Mesendoderm (in vitro differentiated cells): Measurements from ENCODE around the gene ARHGAP15.

Experiments
- DNase-seq: peaks from one replicate; pipeline ENCODE4 v3.0.0; 2013
- H2AK5ac ChIP-seq: 2 replicates; pipeline ENCODE4 v1.6.1; 2013; ENCODE audit warnings: low read length, inconsistent platforms
- H2BK120ac ChIP-seq: 2 replicates; pipeline ENCODE4 v1.6.1; 2013; ENCODE audit warnings: low read depth, mild to moderate bottlenecking, low read length, moderate library complexity, mixed read lengths
- H2BK15ac ChIP-seq: replicated peaks from 2 replicates; pipeline ENCODE4 v1.6.1; 2013; ENCODE audit warnings: low read depth, mild to moderate bottlenecking, moderate library complexity
- H2BK5ac ChIP-seq: 2 replicates; pipeline ENCODE4 v1.6.1; 2013; ENCODE audit warnings: low read length, inconsistent platforms
- H3K18ac ChIP-seq: 2 replicates; pipeline ENCODE4 v1.6.1; 2013; ENCODE audit warnings: mild to moderate bottlenecking, low read length, mixed read lengths
- H3K23ac ChIP-seq: one replicate; pipeline ENCODE4 v1.6.1; 2013; ENCODE audit warnings: low read length
- H3K27ac ChIP-seq: 2 replicates; pipeline ENCODE4 v1.5.1; 2013; ENCODE audit warnings: low read depth, mild to moderate bottlenecking, inconsistent platforms, low read length, moderate library complexity
- H3K27me3 ChIP-seq: 2 replicates; pipeline ENCODE4 v1.6.1; 2013; ENCODE audit warnings: low read length, control low read depth, mild to moderate bottlenecking, inconsistent platforms; ENCODE audit not compliant: insufficient read depth, poor library complexity
- H3K36me3 ChIP-seq: 2 replicates; pipeline ENCODE4 v1.6.1; 2013; ENCODE audit warnings: low read length, inconsistent platforms; ENCODE audit not compliant: control insufficient read depth, insufficient read depth
- H3K4ac ChIP-seq: one replicate; pipeline ENCODE4 v1.6.1; 2013; ENCODE audit warnings: low read depth, mild to moderate bottlenecking, low read length, moderate library complexity
- H3K4me1 ChIP-seq: 2 replicates; pipeline ENCODE4 v1.6.1; 2013; ENCODE audit warnings: low read depth, low read length, inconsistent platforms; ENCODE audit not compliant: control insufficient read depth
- H3K4me2 ChIP-seq: 2 replicates; pipeline ENCODE4 v1.6.1; 2013; ENCODE audit warnings: low read length
- H3K4me3 ChIP-seq: 2 replicates; pipeline ENCODE4 v1.5.1; 2013; ENCODE audit warnings: mild to moderate bottlenecking, low read length
- H3K56ac ChIP-seq: one replicate; pipeline ENCODE4 v1.6.1; 2013; ENCODE audit warnings: low read length
- H3K79me1 ChIP-seq: 2 replicates; pipeline ENCODE4 v1.6.1; 2013; ENCODE audit warnings: low read length, inconsistent platforms
- H3K79me2 ChIP-seq: 2 replicates; pipeline ENCODE4 v1.6.1; 2013; ENCODE audit warnings: mild to moderate bottlenecking, low read length; ENCODE audit not compliant: control insufficient read depth, insufficient read depth
- H3K9ac ChIP-seq: 2 replicates; pipeline ENCODE4 v1.6.1; 2013; ENCODE audit warnings: low read length, inconsistent platforms
- H4K5ac ChIP-seq: one replicate; pipeline ENCODE4 v1.6.1; 2013; ENCODE audit warnings: low read length
- H4K8ac ChIP-seq: one replicate; pipeline ENCODE4 v1.6.1; 2013; ENCODE audit warnings: low read depth, mild to moderate bottlenecking, control low read depth, low read length, moderate library complexity
- WGBS: extraction: QIAGEN DNeasy Blood & Tissue Kit; methylation state at CpG from one replicate; pipeline ENCODE4 v1.1.7; 2013; ENCODE audit warnings: low lambda C conversion rate, missing lambda C conversion rate; ENCODE audit not compliant: insufficient coverage; ENCODE audit errors: extremely low coverage; 5-methylcytosine and 5-hydroxymethylcytosine counted together

The ARHGAP15 gene

GRCh38 chr2:143476336-143477087 is 347.3 kb downstream of the ARHGAP15 start:
- H3K27me3 ChIP-seq, result no peaks in the 10 kb centered on the region
- no peaks in the 10 kb centered on the region for H3K4me1 ChIP-seq
- no peak overlapping the region for H3K4ac ChIP-seq
- no peak overlapping the region for H3K9ac ChIP-seq
- no peak overlapping the region for H3K23ac ChIP-seq
- no peak overlapping the region for H3K18ac ChIP-seq
- no peak for DNase-seq
- H3K79me1 ChIP-seq, result no peaks in the 10 kb centered on the region
- H4K8ac ChIP-seq, result no peak overlapping the region
- no peak overlapping the region for H3K4me2 ChIP-seq
- H3K4me3 ChIP-seq, result no peak overlapping the region
- H3K36me3 ChIP-seq, result no peaks in the 10 kb centered on the region
- H4K5ac ChIP-seq, result no peak overlapping the region
- no peak overlapping the region for H2BK120ac ChIP-seq
- no peak overlapping the region for H3K27ac ChIP-seq
- no peak overlapping the region for H3K56ac ChIP-seq
- H3K79me2 ChIP-seq, result no peaks in the 10 kb centered on the region
- H2BK15ac ChIP-seq, result no peak overlapping the region
- H2BK5ac ChIP-seq, result no peak overlapping the region
- WGBS, result no CpG with 5 or more reads among the region's 2 CpGs
- H2AK5ac ChIP-seq, result no peak overlapping the region

- Histone ChIP-seq H2BK120ac (no peak overlapping the region), H3K27ac (no peak overlapping the region), H3K9ac (no peak overlapping the region), H3K4ac (no peak overlapping the region), H2BK5ac (no peak overlapping the region), H2BK15ac (no peak overlapping the region), H3K23ac (no peak overlapping the region), H2AK5ac (no peak overlapping the region), H3K79me1 (no peaks in the 10 kb centered on the region), H3K56ac (no peak overlapping the region), H4K8ac (no peak overlapping the region), H3K36me3 (no peaks in the 10 kb centered on the region), H3K4me3 (no peak overlapping the region), H3K4me2 (no peak overlapping the region), H3K18ac (no peak overlapping the region), H3K4me1 (no peaks in the 10 kb centered on the region), H4K5ac (no peak overlapping the region), H3K27me3 (no peaks in the 10 kb centered on the region), H3K79me2 (no peaks in the 10 kb centered on the region)
- no peak for DNase-seq
- WGBS, result no CpG with 5 or more reads among the region's 1 CpG
These were observed 348.7 kb downstream of the ARHGAP15 start for GRCh38 chr2:143477714-143478443.

DNA sequence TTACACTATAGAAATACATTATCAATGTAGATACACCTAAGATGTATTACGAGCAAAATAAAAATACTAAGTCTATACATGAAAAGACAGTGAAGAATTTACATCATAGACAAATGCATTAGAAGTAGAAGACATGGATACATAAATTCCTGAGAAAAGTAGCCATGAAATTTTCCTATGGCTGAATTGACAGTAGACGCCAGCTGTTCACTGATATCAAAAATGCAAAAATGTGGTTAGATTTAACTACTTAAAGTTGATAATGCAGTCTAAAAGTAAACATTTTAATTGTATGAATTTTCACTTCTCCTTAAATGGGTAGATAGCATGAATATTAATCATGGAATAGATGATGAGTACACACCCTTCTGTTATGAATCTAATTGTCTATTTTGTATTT is 350.9 kb downstream of the ARHGAP15 start:
- WGBS, result no CpG with 5 or more reads among the region's 2 CpGs

DNA sequence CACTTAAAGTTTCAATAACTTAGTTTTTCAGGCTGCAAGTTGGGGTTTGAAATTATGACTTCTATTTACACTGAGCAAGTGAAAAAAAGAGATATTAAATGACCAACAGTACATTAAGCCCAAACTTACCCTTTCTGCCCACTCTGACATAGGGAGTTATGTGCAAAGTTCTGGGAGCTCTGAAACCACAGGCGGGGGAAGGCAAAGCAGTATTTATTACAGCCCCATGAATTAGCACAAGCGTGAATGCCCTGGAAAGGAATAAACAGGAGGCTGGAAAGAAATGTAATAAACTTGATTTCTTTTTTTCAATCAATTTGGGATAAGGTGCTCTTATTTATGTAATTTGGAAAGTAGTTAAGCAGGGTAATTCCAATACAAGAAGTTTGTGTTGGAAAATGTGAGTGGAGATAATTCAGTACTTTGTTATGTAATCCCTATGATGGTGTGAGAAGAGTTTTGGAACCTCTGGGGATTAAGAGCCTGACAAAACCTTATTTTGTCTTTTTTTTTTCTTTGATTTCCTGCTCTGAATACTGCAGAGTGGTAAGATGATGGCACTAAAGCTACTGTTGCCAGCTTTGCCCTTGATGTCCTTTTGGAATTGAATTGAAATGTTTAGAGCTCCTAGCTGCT is 351.5 kb downstream of the ARHGAP15 start:
- Histone ChIP-seq H2BK120ac (no peak overlapping the region), H3K9ac (no peak overlapping the region), H2BK15ac (no peak overlapping the region), H3K18ac (no peak overlapping the region), H3K23ac (no peak overlapping the region), H3K4me3 (no peak overlapping the region), H3K79me2 (no peaks in the 10 kb centered on the region), H2AK5ac (no peak overlapping the region), H3K27me3 (no peaks in the 10 kb centered on the region), H4K5ac (no peak overlapping the region), H4K8ac (no peak overlapping the region), H3K27ac (no peak overlapping the region), H3K36me3 (no peaks in the 10 kb centered on the region), H3K56ac (no peak overlapping the region), H3K79me1 (no peaks in the 10 kb centered on the region), H3K4ac (no peak overlapping the region), H3K4me1 (no peaks in the 10 kb centered on the region), H3K4me2 (no peak overlapping the region), H2BK5ac (no peak overlapping the region)
- WGBS, result no CpG with 5 or more reads among the region's 2 CpGs
- DNase-seq, result no peak

More for the DNA sequence above, 350.9 kb downstream of the ARHGAP15 start:
- Histone ChIP-seq H4K5ac (no peak overlapping the region), H3K9ac (no peak overlapping the region), H3K4me2 (no peak overlapping the region), H2BK120ac (no peak overlapping the region), H3K4me1 (no peaks in the 10 kb centered on the region), H3K56ac (no peak overlapping the region), H3K4ac (no peak overlapping the region), H3K27ac (no peak overlapping the region), H3K79me2 (no peaks in the 10 kb centered on the region), H3K18ac (no peak overlapping the region), H3K36me3 (no peaks in the 10 kb centered on the region), H3K27me3 (no peaks in the 10 kb centered on the region), H2BK5ac (no peak overlapping the region), H2AK5ac (no peak overlapping the region), H4K8ac (no peak overlapping the region), H3K23ac (no peak overlapping the region), H3K79me1 (no peaks in the 10 kb centered on the region), H3K4me3 (no peak overlapping the region), H2BK15ac (no peak overlapping the region)
- DNase-seq, result no peak

GRCh38 chr2:143481237-143481623 is 352.0 kb downstream of the ARHGAP15 start:
- no peak overlapping the region for H2BK120ac ChIP-seq
- no peaks in the 10 kb centered on the region for H3K36me3 ChIP-seq
- H4K8ac ChIP-seq, result no peak overlapping the region
- no peak overlapping the region for H3K56ac ChIP-seq
- no peak overlapping the region for H2BK15ac ChIP-seq
- no peak overlapping the region for H3K9ac ChIP-seq
- no peaks in the 10 kb centered on the region for H3K4me1 ChIP-seq
- no peak overlapping the region for H3K23ac ChIP-seq
- no peaks in the 10 kb centered on the region for H3K79me2 ChIP-seq
- no peak overlapping the region for H3K18ac ChIP-seq
- no CpG with 5 or more reads among the region's 6 CpGs for WGBS
- H3K4ac ChIP-seq, result no peak overlapping the region
- H3K4me3 ChIP-seq, result no peak overlapping the region
- no peak overlapping the region for H3K27ac ChIP-seq
- H3K79me1 ChIP-seq, result no peaks in the 10 kb centered on the region
- no peak for DNase-seq
- H2BK5ac ChIP-seq, result no peak overlapping the region
- H2AK5ac ChIP-seq, result no peak overlapping the region
- H3K4me2 ChIP-seq, result no peak overlapping the region
- H3K27me3 ChIP-seq, result no peaks in the 10 kb centered on the region
- H4K5ac ChIP-seq, result no peak overlapping the region
